ENCODE measurements around the gene PRR23E. TPM values are rescaled to one million over a fixed set of nuclear protein-coding genes. Genes with fewer than 3 reads are reported as not detected.

Gene PRR23E
- polyA plus RNA-seq, 12 donors: not detected

DNA sequence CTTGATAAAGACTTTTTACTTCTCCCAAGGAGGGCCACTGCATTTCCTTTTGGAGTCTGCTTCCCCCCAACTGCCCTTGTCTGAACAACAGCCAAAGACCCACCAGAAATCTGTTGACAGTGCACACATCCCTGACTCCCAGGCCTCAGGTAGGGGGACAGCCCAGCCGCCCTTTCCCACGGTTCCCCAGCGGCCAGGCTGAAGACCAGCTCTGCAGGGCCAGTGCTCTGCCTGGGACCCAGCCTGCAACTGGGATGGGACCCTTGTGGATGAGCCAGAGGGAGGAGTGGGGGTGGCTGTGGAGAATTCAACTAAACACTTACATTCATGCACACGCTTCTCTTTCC, 8.1 kb upstream of the PRR23E start:
- no peak for DNase-seq

DNA sequence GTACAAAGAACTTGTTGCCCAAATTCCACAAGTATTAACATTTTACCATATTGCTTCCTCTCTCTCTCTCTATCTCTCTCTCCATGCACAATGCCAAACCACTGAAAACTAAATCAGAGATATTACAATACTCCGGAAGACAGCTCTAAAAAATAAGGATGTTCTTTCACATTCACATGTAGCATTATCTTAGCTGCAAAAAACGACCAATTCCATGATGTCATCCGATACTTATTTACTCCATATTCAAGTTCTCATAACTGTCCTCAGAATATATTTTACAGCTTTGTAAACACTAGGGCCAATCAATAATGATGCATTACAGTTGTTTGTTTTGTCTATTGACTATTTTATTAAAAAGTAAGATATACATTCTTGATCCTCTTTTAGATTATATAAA, 7.7 kb upstream of the PRR23E start:
- DNase-seq: no peak

DNA sequence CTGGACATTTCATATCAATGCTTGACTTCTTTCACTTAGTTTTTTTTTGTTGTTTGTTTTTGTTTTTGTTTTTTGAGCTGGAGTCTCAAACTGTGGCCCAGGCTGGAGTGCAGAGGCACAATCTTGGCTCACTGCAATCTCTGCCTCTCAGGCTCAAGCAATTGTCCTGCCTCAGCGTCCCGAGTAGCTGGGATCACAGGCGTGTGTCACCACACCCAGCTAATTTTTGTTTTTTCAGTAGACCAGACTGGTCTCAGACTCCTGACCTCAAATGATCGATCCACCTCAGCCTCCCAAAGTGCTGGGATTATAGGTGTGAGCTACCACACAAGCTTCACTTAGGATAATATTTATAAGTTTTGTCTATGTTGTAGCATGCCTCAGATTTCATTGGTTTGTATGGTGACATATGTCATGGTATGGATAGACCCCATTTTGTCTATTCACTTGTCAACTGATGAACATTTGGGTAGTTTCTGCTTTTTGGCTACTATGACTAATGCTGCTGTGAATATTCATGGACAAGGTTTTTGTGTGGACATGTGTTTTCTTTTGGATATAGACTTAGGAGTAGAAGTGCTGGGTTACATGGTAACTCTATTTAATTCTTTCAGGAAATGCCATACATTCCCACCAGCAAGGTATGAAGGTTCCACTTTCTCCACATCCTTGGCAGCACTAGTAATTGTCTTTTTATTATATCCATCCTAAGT, 6.8 kb upstream of the PRR23E start:
- DNase-seq: no peak

DNA sequence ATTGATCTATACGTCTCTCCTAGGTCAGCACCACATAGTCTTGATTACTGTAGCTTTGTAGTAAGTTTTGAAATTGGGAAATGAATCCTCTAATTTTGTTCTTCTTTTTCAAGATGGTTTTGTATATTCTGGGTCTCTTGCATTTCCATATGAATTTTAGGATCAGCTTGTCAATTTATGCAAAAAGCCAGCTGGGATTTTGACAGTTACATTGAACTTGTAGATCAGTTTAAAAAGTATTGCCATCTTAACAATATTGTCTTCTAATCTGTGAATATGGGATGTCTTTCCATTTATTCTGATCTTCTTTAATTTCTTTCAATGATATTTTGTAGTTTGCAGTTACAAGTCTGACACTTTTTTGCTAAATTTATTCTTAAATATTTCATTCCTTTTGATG, 5.6 kb upstream of the PRR23E start:
- DNase-seq: no peak

DNA sequence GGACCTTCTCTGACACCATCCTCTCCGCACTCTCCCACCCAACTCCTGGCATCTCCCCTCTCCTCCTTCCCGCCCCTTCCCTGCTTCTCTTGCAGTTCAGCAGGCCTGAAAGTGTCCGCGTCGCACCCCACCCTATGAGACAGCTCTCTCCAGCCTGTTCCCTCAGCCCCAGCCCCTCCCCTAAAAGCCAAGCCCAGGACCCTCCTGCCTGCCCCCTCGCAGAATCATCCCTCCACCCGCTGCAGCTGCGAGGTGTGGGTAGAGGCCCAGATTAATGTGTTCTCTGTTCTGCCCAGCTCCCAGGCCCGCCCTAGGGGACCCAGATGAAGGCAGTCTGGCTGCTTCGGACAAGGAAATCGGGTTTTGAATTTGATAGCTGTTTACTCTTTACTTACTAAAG, 410 bp downstream of the PRR23E start:
- DNase-seq: no peak

DNA sequence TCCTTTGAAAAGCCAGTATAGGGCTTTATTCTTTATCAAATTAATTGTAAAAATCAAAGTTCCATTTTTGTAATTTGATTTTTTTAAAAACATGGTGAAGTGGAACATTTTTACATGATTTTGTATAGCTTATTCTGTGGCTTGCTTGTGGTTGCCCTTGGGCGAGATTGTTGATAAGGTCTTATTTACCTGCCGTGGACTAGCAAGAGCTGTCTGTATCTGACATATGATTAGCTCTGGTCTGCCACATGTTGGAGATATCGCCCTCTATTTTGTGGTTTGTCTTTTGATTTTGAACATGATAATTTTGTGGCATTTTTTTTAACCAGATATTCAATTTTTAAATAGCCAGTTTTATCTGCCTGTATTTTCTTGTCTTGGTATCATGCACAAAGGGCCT, 844 bp downstream of the PRR23E start:
- DNase-seq: no peak

DNA sequence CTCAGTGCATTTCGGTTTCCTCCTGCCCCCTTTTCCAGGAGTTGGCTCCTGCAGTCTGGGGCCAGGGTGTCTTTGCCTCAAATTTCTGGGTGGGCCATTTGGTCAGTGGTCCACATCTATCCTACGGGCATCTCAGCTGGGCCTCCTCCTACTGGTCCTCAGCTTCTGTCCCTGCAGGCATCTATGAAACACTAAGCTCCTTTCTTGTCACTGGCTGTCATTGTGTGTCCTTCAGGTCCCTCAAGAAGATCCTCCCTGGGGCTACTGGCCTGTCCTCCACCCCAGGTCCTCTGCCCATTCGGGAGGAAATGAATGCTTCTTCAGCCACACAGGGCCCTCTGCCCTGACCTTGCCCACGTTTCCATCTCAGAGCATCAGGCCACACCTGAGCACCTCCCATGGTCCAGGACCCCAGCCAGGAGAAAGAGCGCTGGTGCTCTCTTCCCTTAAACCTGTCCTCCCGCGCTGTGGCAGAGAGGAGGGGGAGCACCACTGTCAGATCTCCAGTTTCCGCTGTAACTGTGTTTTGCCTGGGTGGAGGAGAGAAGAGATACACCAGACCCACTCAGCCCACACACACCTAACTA, 1.8 kb downstream of the PRR23E start:
- DNase-seq: no peak

DNA sequence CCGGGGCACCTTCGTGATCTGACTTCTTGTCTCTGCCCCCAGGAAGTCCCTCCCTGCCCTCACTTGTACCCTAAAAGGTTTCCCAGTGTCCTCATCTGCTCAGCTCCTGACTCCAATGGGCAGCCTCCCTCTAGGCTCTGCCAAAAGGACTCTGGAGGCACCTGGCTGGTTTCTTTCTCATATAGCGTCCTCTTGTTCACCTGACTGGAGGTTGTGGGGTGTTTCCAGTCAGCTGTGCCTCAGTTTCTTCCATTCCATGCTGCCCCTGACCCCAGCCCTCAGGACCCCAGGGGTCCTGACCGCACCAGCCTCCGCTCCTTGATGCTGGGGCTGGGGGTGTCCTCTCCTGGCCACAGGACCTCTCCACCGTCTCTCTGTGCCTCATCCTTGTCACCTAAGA, 2.5 kb downstream of the PRR23E start:
- no peak for DNase-seq

DNA sequence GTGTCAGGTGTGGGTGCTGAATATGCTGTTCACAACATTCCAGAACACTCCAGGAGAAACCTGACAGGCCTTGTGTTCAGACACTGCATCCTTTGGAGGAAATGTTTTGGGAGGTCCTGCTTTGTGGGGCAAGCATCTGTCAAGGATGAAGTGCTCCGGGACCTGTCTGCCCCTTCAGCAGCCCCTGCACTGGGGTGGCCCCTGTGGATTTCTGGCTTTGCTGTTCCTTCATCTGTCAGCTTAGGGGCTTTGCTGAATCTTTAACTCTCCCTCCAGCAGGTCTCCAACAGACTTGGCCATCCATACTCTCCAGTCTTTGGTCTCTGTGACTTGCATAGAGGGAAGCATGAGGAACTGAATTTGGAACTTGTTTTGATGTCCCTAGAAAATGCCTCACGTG, 3.1 kb downstream of the PRR23E start:
- DNase-seq: no peak

DNA sequence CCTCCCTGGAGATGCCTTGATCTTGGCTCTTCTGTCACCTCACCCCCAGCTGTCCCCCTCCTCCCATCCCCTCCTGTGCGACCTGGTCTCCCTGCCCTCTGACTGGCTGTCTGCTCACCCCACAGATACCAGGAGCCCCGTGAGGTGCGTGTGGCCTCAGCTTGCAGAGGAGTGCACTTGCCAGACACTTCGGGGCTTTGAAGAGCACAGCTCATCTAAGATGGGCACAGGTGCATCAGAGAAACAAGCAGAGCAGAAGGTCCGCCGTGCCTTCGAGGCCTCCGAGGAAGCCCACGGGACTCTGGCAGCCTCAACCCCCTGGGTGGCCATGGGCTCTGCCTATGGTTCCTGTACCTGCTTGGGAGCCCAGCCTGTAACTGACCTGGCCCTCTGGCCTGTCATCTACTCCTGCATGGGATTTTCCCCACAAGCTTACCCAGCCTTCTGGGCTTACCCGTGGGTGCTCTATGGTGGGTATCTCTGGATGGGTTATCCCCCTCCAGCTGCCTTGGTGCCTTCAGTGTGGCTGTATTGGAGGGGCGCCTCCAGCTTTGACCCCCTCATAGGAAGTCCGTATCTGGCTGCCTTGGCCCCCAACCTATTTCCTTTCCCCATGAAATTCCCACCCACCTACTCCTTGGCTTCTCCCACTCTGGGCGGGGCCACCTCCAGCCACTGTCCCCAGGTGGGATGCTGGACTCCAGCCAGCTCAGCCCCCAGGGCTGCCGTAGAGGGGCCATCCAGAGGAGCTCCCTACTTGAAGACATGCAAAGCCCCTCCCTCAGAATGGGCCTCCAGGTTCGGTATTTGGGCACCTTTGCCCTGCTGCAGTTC, 3.8 kb downstream of the PRR23E start:
- no peak for DNase-seq

DNA sequence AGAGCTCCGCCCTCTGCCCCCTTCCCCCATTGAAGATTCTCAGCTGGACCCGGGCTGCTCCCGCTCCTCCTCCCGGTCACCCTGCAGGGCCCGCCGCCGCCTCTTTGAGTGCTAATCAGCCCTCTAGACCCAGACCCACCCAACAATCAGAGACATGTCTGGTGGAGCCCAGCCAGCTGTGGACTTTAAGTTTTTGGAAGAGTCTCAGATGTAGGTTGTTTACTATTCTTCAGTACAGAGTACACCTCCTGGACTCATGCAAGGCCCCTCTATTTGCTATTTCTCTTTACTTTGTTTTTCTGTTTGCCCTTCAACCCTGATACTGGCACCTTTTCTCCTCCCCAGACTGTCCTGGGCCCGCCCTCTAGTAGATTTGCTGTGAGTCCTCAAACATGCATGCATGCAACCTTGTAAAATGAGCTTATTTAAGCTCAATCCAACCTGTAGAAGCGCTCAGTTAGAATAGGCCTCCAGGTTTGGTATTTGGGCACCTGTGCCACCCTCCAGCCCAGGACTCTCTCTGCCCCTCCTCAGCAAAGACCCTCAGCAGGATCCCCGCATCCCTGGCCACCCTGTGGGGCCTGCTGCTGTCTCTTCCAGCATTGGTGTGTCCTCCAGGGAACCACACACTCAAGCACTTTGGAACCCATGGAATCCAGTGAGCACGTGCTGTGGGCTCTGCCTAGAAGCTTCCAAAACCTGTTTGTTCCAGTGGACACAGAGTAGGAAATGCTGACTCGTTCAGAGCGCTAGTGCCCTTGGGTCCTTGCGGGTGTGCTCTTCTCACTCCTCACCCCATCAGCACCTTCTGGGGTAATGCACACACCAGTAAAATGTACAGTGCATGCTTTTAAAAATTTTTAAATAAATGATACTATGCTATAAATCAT, 4.6 kb downstream of the PRR23E start:
- DNase-seq: no peak

DNA sequence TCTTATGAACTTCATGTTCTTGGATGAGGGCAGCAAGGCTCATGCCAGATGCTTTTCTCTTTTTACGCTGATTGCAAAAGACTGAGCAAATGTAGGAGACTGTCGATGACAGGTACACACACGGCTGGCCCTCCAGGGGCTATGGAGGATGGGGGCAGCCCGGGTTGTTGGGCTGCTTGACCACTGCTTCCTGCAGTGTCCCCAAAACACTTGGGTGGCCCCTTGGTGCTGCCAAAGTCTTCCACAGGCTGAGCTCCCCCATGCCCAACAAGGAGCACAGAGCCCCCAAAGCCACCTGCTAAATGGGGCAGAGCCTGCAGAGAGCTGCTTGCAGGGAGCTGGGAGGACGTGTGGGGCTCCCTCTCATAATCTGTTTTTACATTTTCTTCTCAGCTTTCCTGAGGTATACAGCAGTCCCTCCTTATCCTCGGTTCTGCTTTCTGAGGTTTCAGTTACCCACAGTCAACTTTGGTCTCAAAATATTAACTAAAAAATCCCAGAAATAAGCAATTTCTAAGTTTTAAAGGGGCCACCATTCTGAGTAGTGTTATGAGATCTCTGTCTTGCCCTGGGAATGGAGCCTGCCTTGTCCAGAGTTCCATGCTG, 7.3 kb downstream of the PRR23E start:
- no peak for DNase-seq

DNA sequence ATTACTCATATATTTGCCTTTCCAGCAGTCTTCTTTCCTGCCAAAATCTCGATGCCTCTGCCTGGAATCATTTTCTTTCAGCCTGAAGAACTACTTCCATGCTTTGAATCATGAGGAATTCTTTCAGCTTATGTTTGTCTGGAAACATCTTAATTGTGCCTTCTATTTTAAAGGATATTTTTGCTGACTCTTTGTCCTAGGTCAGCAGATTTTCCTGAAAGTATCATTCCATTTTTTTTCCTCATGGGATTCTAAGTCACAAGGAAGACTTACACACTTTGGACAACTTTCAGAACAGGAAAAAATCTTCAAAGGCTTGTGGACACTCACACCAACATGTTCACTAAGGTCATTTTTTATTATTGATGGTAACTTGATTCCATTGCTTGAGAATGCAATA, 10.1 kb downstream of the PRR23E start:
- DNase-seq: no peak

DNA sequence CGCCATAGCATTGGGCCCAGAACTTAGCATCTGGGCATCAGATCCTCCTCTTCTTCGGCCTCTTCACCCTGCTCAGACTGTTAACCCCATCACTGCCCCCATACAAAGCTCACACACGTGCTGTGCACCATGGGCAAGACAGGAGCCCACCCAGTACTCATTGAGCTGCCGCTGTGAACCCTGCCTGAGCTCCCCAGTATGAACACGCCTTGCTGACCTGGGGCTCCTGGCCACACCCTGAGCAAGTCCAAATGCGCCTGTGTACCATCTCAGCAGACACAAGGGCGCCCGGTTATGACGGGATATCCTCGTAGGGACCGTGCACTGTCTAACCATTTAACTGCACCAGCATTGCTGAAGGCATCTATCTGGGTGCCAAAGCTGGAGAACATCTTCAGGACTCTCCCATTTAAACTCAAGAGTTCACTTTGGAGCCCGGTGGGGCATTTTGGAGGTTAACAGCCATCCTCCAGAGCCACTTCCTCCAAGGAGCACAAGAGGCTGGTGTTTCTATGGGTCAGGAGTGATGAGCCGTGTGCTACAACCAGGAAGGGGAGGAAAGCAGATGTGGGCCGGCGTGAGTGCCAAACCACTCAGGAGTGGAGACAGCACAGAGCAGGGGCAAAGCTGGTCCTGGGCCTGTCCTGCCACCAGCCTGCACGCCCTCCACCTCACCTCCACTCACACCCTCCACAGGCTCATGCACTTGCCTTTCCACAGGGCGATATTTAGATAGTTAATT, 12.1 kb downstream of the PRR23E start:
- no peak for DNase-seq

DNA sequence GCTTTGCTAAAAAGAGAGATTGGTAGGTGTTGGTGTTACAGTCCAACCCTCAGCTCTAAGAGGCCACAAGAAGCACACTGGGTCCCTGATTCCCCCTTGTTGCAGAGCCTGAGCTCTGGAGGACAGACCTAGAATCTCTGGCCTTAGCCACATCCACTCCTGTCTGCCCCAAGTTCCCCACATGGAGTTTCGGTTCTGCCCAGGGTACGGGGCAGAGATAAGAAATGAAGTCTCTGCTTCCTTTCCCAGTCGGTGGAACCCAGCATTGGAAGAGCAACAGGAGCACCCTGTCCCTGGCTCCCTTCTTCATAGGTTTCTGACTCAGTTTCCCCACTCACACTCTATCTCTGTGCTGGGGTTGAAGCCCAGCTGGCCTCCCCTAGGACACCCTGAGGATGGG, 13.2 kb downstream of the PRR23E start:
- no peak for DNase-seq

DNA sequence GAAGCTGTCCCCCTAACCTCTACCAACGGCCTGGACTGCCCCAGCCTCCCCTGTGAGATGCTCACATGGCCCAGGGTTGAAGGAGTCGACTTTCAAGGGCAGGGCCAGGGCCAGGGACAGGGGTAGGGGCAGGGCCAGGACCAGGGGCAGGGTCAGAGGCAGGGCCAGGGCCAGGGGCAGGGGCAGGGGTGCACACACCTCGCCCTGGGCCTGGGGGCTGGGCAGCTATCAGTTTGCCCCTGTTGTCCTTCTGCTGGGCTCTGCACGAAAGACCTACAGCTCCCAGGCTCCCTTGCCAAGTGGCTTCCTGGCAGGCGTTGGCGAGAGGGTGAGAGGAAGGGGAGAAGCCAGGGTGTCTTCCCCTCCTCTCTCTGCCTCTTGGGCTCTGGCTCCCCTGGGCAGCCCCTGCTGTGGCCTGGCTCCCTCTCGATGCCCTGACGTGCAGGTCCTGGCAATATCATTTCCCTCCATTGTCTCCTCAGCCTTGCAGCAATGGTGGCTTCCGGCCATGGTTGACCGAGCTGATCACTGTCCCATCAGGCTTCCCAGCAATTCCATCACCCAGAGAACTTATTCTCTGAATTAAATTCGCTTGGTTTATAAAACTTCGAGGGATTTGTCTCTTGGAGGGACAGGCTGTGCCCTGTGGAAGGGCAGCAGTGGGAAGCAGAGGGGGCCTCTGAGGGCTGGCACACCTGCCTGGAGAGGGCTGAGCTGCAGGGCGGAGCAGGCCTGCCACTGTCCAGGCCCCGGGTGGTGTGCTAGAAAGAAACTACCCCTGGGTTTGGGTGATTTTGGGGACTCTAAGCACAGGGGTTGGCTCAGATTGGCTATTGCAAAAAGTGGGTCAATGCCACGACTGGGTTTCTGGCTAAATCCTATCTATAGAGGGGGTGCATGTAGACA, 13.9 kb downstream of the PRR23E start:
- DNase-seq: no peak

DNA sequence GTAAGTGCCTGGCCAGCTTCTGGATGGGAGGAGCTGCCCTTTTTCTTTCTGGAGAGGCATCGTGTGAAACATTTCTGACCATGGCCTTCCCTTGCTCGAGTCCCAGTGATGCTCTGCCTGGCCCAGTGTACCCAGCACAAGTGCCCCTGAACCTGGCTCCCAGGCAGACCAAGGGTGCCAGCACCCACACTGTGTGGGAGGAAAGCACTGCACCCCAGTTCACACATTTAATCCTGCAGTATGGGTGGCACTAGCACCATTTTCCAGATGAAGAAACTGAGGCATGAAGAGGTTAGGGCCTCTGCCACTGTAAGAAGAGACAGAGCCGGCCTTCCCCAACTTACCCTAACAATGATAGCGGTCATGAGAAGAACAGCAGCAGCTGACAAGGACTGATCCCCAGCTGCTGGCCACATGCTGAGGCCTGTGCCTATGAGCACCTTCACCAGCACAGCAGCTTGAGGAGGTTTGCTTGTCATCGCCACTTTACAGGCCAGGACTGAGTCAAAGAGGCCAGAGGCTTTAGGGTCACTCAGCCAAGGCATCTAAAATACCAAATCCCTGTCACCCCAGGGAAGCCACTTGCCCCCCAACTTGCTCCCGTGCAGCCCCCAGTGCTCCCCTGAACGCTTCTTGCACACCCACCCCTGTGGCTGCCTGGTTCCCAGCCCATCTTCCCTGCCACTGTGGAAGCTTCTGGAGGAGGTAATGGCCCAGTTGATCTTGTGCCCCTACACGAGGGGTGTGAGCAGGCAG, 15.0 kb downstream of the PRR23E start:
- no peak for DNase-seq

DNA sequence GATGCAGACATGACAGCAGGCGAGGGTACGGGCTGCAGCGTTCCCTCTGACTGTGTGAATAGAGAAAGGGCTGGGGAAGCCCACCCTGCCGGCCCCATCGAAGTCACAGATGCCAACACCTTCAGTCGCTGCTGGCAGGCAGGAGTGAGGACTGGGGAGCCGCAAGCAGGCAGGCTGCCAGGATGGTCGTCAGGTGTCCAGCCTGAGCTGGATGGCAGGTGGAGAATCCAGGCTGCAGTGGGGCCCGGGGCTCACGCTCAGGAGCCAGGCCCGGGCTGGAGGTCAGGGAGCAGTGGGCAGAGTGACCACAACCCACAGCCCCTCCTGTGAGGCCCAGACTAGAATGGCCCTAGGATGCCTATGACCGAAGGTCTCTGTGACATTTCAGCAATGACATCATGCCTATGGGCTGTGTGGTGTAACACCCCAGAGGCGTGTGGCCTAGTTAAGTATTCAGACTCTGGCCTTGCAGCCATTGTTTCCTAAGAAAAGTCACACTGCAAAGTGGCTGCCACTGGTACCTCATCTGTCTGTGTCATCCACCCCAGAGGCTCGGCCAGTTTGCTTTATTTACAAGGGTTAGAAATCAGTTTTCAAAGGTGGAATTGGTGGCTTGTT, 15.7 kb downstream of the PRR23E start:
- DNase-seq: no peak
